Spleen (tissue), 7 donors: ENCODE data around the gene GALNTL6.

Experiments
- CTCF ChIP-seq, 11 experiments: fragments of 200-600 bp in 7 of 11; fragments of 450-650 bp in 4 of 11; sonication (generic) in 4 of 11; IDR thresholded peaks in 8 of 11; conservative IDR thresholded peaks in 3 of 11; 1 replicate in 7 of 11; 2 replicates in 4 of 11; pipeline versions ENCODE4 v1.4.0 to v1.8.0; 2016 to 2021; ENCODE audit warnings: antibody characterized with exemption in 11 of 11, inconsistent platforms in 4 of 11, mild to moderate bottlenecking in 1 of 11
- POLR2A ChIP-seq, 3 donors: fragments of 450-650 bp; IDR thresholded peaks; one replicate each; pipeline ENCODE4 v1.5.1; 2017; ENCODE audit warnings: antibody characterized with exemption in 3 of 3, mild to moderate bottlenecking in 1 of 3
- POLR2AphosphoS5 ChIP-seq, 3 donors: sonication (generic); formaldehyde crosslinking; IDR thresholded peaks; one replicate each; pipeline ENCODE4 v1.5.1; 2017; ENCODE audit warnings: antibody characterized with exemption in 3 of 3
- donor health status: DM: no; HTN: no; CAD: no; lungs with moderate emphysema.
- donor health status: DM: no; HTN: no; CAD: no.
- donor health status: DM: no; HTN: no; CAD: no.

GRCh38 chr4:172232966-172233365, 419.8 kb downstream of the GALNTL6 start:
- no peak for TF ChIP-seq CTCF (IDR thresholded peaks at IDR 0.05 in 8 of 11, conservative IDR thresholded peaks at IDR 0.05 in 3 of 11)
- no peak for TF ChIP-seq POLR2A (IDR thresholded peaks at IDR 0.05)
- no peak for TF ChIP-seq POLR2AphosphoS5 (IDR thresholded peaks at IDR 0.05)
